ENCODE measurements around the gene IWS1. TPM values are rescaled to one million over a fixed set of nuclear protein-coding genes. Genes with fewer than 3 reads are reported as not detected.

IWS1 gene
- total and polyA plus RNA-seq, 4 donors = 20.3 to 64.5 (median 32.6) TPM

DNA sequence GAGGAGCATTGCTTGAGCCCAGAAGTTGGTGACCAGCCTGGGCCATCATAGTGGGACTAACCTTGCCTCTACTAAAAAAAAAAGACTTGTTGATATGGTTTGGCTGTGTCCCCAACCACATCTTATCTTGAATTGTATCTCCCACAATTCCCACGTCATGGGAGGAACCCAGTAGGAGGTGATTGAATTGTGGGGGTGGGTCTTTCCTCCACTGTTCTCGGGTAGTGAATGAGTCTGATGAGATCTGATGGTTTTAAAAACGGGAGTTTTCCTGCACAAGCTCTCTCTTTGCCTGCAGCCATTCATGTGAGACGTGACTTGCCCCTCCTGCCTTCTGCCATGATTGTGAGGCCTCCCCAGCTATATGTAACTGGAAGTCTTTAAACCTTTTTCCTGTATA, 61.0 kb downstream of the IWS1 start:
- Histone ChIP-seq H3K4me1 (ENCODE audit: control insufficient read depth in 5 of 5, insufficient read depth in 5 of 5, low read length in 5 of 5) (peaks cover 0 to 6% (median 0%) of the 10 kb centered on the region in 5 donors), H3K27ac (ENCODE audit: low read depth in 1 of 2, low read length in 1 of 2) (no peak overlapping the region), H3K9me3 (ENCODE audit: control insufficient read depth in 4 of 4, insufficient read depth in 3 of 4, low read length in 3 of 4) (peaks cover 0 to 2% (median 0%) of the 10 kb centered on the region in 4 donors), H3K27me3 (ENCODE audit: control insufficient read depth in 3 of 3, insufficient read depth in 3 of 3, low read length in 2 of 3) (no peaks in the 10 kb centered on the region), H3K9ac (ENCODE audit: insufficient read depth in 1 of 2, low read length in 2 of 2) (no peak overlapping the region), H3K36me3 (ENCODE audit: control insufficient read depth in 4 of 4, insufficient read depth in 4 of 4, low read length in 4 of 4) (peaks cover 0 to 11% (median 0%) of the 10 kb centered on the region in 4 donors), H3K4me3 (no peak overlapping the region)
- TF ChIP-seq, protein P1, sequence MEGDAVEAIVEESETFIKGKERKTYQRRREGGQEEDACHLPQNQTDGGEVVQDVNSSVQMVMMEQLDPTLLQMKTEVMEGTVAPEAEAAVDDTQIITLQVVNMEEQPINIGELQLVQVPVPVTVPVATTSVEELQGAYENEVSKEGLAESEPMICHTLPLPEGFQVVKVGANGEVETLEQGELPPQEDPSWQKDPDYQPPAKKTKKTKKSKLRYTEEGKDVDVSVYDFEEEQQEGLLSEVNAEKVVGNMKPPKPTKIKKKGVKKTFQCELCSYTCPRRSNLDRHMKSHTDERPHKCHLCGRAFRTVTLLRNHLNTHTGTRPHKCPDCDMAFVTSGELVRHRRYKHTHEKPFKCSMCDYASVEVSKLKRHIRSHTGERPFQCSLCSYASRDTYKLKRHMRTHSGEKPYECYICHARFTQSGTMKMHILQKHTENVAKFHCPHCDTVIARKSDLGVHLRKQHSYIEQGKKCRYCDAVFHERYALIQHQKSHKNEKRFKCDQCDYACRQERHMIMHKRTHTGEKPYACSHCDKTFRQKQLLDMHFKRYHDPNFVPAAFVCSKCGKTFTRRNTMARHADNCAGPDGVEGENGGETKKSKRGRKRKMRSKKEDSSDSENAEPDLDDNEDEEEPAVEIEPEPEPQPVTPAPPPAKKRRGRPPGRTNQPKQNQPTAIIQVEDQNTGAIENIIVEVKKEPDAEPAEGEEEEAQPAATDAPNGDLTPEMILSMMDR (IDR thresholded peaks at IDR 0.05; ENCODE audit: control extremely low read depth, extremely low read depth) = no peak
- DNase-seq (no peak), ATAC-seq (ENCODE audit: insufficient read depth, low FRiP score) (no peak)
- WGBS, 2 donors = 74 to 82% methylated on average over 4 of the region's 4 CpGs

- ATAC-seq (ENCODE audit: insufficient read depth, low FRiP score) (no peak), DNase-seq (no peak)
- Histone ChIP-seq H3K4me3 (no peak overlapping the region), H3K4me1 (ENCODE audit: control insufficient read depth in 5 of 5, insufficient read depth in 5 of 5, low read length in 5 of 5) (peaks cover 0 to 6% (median 0%) of the 10 kb centered on the region in 5 donors), H3K9ac (ENCODE audit: insufficient read depth in 1 of 2, low read length in 2 of 2) (no peak overlapping the region), H3K9me3 (ENCODE audit: control insufficient read depth in 4 of 4, insufficient read depth in 3 of 4, low read length in 3 of 4) (peaks cover 0 to 2% (median 0%) of the 10 kb centered on the region in 4 donors), H3K27me3 (ENCODE audit: control insufficient read depth in 3 of 3, insufficient read depth in 3 of 3, low read length in 2 of 3) (no peaks in the 10 kb centered on the region), H3K36me3 (ENCODE audit: control insufficient read depth in 4 of 4, insufficient read depth in 4 of 4, low read length in 4 of 4) (peaks cover 0 to 10% (median 0%) of the 10 kb centered on the region in 4 donors), H3K27ac (ENCODE audit: low read depth in 1 of 2, low read length in 1 of 2) (no peak overlapping the region)
- WGBS, 2 donors = 93 to 99% methylated on average over 7 of the region's 7 CpGs
- TF ChIP-seq, protein P1 (IDR thresholded peaks at IDR 0.05; ENCODE audit: control extremely low read depth, extremely low read depth) = no peak
Observed at GRCh38 chr2:127464470-127465257, 61.6 kb downstream of the IWS1 start.

DNA sequence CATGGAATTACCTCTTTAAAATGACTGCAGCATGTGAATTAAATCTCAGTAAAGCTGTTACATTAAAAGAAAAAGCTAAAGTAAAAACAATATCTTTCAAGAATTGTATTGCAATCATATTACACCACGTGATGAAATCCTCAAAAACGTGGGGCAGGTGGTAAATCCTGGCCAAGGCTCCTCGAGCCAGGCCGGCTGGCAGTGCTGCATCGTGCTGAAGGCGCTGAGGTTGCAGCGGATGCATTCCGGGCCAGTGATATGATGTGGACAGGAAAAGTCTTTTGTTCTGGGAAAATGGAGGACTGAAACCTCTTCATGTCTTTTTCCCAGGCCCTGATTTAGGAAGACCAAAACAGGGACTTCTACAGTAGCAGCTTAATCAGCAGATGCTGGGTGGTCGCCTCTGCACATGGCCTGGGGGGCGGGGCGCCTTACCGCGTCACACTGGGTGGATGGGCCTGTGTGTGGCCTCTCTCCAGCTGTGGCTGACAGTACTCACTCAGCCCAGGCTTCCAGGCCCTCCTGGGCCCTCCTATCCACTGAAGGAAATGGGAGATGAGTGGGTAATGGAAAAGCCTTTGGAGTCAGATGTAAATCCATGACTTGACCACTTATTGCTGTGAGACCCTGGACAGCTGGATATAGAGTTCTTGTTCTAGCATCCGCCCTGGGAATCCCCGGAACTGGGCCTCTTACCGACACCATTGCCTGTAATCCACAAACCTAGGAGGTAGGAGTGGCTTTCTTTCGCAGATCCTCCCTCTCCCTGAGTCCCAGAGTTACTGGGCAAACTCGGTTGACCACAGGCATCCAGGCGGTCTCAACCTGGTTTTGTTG, 62.9 kb downstream of the IWS1 start:
- 86% methylated on average over 19 of the region's 19 CpGs for WGBS, 2 donors
- Histone ChIP-seq H3K27ac (ENCODE audit: low read depth in 1 of 2, low read length in 1 of 2) (no peak overlapping the region), H3K4me1 (ENCODE audit: control insufficient read depth in 5 of 5, insufficient read depth in 5 of 5, low read length in 5 of 5) (peaks cover 0 to 6% (median 0%) of the 10 kb centered on the region in 5 donors), H3K9me3 (ENCODE audit: control insufficient read depth in 4 of 4, insufficient read depth in 3 of 4, low read length in 3 of 4) (no peaks in the 10 kb centered on the region), H3K36me3 (ENCODE audit: control insufficient read depth in 4 of 4, insufficient read depth in 4 of 4, low read length in 4 of 4) (peaks cover 0 to 5% (median 0%) of the 10 kb centered on the region in 4 donors), H3K9ac (ENCODE audit: insufficient read depth in 1 of 2, low read length in 2 of 2) (no peak overlapping the region), H3K4me3 (no peak overlapping the region), H3K27me3 (ENCODE audit: control insufficient read depth in 3 of 3, insufficient read depth in 3 of 3, low read length in 2 of 3) (no peaks in the 10 kb centered on the region)
- DNase-seq = peak; percentile 66 to 79 (median 66)
- no peak for ATAC-seq (ENCODE audit: insufficient read depth, low FRiP score)
- TF ChIP-seq, protein P1 (IDR thresholded peaks at IDR 0.05; ENCODE audit: control extremely low read depth, extremely low read depth) = no peak

Data from lung (tissue), 12 donors.